Smooth muscle cell of the pulmonary artery (primary cell): ENCODE data around the gene LILRB2. TPM values are rescaled to one million over a fixed set of nuclear protein-coding genes. Genes with fewer than 3 reads are reported as not detected.

Source experiments
- total RNA-seq: library from RNA; depleted of rRNA; stranded (reverse); fragments of >200 nt; gene quantifications from 2 replicates; pipeline ENCODE4 v1.2.3, GENCODE V29; 2014

LILRB2 gene
- not detected in 2 replicates for total RNA-seq

GRCh38 chr19:54281007-54281728 lies at the start of gene LILRB2:
LILRB2 (minus strand) TSS chr19:54281110; CDS start chr19:54280496, 614 bp downstream.

GRCh38 chr19:54312436-54313377 lies 31.8 kb upstream of the LILRB2 start, which contains the start of gene LILRA5:
LILRA5 (minus strand) TSS chr19:54313166; CDS start chr19:54313019, 147 bp downstream.

GRCh38 chr19:54257116-54257480 lies 23.8 kb downstream of the LILRB2 start, which contains the start of gene LILRB5:
LILRB5 (minus strand) TSS chr19:54257273; CDS start chr19:54257193, 80 bp downstream.

GRCh38 chr19:54242646-54243045 lies 38.3 kb downstream of the LILRB2 start, which contains the start of gene LILRA6:
LILRA6 (minus strand) TSS chr19:54242790.

Other genes with a start within 250 kb of the LILRB2 start
- gene VSTM1, start 217.2 kb downstream of the LILRB2 start, total RNA-seq = not detected in 2 replicates
- gene TARM1, start 199.7 kb downstream of the LILRB2 start, total RNA-seq = not detected in 2 replicates
- 0.63 and 0.65 TPM in 2 replicates for gene OSCAR, start 180.3 kb downstream of the LILRB2 start, total RNA-seq
- gene NDUFA3, start 178.3 kb downstream of the LILRB2 start, total RNA-seq = 18.5 and 20.6 TPM in 2 replicates
- 10.7 and 12.5 TPM in 2 replicates for gene TFPT, start 165.5 kb downstream of the LILRB2 start, total RNA-seq
- gene PRPF31, start 165.4 kb downstream of the LILRB2 start, total RNA-seq = 54.5 and 55.6 TPM in 2 replicates
- 11.3 and 14.1 TPM in 2 replicates for gene CNOT3, start 143.3 kb downstream of the LILRB2 start, total RNA-seq
- gene LENG1, start 121.4 kb downstream of the LILRB2 start, total RNA-seq = 3.1 and 3.5 TPM in 2 replicates
- 0.20 TPM in 1 of 2 replicates, not detected in the other for gene TMC4, start 108.0 kb downstream of the LILRB2 start, total RNA-seq
- gene MBOAT7, start 91.5 kb downstream of the LILRB2 start, total RNA-seq = 71.1 and 93.0 TPM in 2 replicates
- 55.4 and 69.3 TPM in 2 replicates for gene TSEN34, start 89.8 kb downstream of the LILRB2 start, total RNA-seq
- gene RPS9, start 80.3 kb downstream of the LILRB2 start, total RNA-seq = 1,505 and 1,870 TPM in 2 replicates
- gene LILRB3, start 58.1 kb downstream of the LILRB2 start, total RNA-seq = not detected in 2 replicates
- gene LILRA6, start 38.3 kb downstream of the LILRB2 start, total RNA-seq = not detected in 2 replicates
- gene LILRB5, start 23.8 kb downstream of the LILRB2 start, total RNA-seq = not detected in 2 replicates
- gene LILRA5, start 32.1 kb upstream of the LILRB2 start, total RNA-seq = not detected in 2 replicates
- not detected in 2 replicates for gene LILRA4, start 58.1 kb upstream of the LILRB2 start, total RNA-seq
- gene LAIR1, start 83.8 kb upstream of the LILRB2 start, total RNA-seq = not detected in 2 replicates
- gene TTYH1, start 134.4 kb upstream of the LILRB2 start, total RNA-seq = not detected in 2 replicates
- gene LENG8, start 168.1 kb upstream of the LILRB2 start, total RNA-seq = 58.7 and 90.9 TPM in 2 replicates
- gene LENG9, start 182.7 kb upstream of the LILRB2 start, total RNA-seq = 10.4 and 12.7 TPM in 2 replicates
- 17.4 and 21.0 TPM in 2 replicates for gene CDC42EP5, start 192.2 kb upstream of the LILRB2 start, total RNA-seq
- gene LAIR2, start 221.7 kb upstream of the LILRB2 start, total RNA-seq = not detected in 2 replicates